Measurements from ENCODE around the gene MOB2.

MOB2 gene

DNA sequence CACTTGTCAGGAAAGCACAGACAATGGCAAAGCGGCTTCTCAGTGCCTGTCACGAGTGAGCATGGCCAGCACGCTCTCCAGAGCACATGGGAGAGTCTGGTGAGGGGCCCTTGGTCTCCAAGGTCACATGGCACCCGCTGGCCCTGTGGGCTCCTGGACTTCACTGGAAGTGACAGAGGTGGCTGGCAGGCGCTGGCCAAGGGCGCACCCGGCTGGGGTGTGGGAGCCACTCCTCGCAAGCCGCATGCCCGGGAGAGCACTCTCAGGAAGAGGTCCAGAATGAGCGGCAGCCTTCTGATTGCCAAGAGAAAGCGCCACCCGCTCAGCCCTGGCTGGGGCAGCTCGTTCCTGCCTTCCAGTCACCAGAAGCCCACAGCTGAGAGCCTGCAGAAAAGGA, 17.1 kb upstream of the MOB2 start:
- Mint-ChIP-seq H3K4me1 (no peaks in the 10 kb centered on the region), H3K27ac (no peak overlapping the region)
- DNase-seq: no peak

DNA sequence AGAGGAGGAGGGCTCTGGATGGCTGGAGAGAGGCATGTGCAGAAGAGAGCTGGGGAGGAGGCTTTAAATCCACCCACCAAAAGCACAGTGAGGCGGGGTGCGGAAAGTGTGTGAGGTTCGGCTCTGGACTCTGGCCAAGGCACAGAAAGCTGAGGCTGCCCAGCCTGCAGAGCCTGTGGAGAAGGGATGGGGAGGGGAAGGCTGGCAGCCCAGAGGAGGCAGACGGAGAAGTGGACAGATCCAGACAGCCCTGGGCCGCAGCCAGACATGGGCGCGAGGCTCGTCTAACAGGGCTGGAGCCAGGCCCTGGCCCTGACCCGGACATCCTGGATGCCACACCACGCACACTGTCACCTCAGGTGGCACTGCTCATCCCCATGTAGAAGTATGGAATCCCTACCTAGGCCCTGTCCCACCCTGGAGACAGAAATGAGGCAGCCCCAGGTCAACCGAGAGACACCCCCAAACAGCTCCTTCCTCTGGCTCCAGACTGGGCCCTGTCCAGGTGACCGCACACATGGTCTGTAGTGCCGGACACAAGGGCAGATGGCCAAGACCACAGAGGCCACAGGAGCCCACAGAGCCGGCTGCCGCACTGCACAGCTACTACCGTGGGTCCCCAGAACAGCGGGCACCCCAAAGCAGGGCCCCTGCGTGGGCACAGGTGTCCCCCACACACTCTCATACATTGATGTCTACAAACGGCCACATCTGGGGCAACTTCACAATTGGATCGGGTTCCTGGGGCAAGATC, 16.6 kb upstream of the MOB2 start:
- Mint-ChIP-seq H3K27ac (no peak overlapping the region), H3K27me3 (no peaks in the 10 kb centered on the region), H3K4me1 (peaks cover 4% of the 10 kb centered on the region), H3K9me3 (peaks cover 11% of the 10 kb centered on the region), H3K36me3 (peaks cover 26% of the 10 kb centered on the region), H3K4me3 (no peak overlapping the region)
- CTCF ChIA-PET: no interaction called here
- no peak for DNase-seq

More for the DNA sequence above, 17.1 kb upstream of the MOB2 start:
- peaks cover 21% of the 10 kb centered on the region for H3K36me3 Mint-ChIP-seq
- no peak overlapping the region for H3K4me3 Mint-ChIP-seq
- H3K27me3 Mint-ChIP-seq: no peaks in the 10 kb centered on the region
- CTCF ChIA-PET: interaction anchor here (0.9 kb wide), 1 partner anchor 12 kb away, joined by 6 read pairs; no protein-coding TSS in a partner anchor
- peaks cover 11% of the 10 kb centered on the region for H3K9me3 Mint-ChIP-seq

DNA sequence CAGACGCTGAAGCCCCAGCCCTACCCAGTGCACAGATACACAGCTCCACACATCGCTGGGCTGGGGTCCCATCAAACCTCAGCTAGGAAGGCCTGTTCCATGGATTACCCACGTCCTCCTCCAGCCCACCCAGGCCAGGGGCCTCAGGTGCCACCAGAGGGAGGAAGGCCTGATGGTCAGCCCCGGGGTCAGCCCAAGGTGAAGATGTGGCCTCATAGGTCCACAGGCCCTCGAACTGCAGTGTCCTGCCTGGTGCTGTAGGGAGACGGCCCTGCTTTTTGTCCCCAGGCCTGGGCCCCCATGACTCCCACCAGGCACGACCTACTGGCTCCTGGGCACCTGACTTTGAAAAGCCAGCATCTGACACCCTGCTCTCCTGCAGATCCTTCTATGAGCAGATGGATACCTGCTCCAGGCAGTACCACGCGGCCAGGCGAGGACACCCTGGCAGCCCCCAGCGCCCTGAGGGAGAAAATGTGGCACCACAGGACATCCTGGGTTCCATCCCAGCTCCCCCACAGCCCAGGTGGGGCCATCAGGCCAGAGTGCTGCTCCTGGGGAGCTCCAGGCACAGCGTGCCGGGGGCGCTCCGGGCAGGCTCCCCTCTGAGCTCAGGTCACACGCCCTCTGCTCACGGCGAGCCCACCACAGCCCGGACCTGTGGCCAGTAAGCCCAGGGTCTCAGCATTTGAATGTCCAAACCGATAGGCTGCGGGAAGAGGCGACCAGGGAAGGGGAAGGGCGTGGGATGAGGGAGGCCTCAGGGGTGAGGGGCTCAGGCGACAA, 15.8 kb upstream of the MOB2 start:
- CTCF ChIA-PET: no interaction called here
- Mint-ChIP-seq H3K9me3 (peaks cover 11% of the 10 kb centered on the region), H3K27me3 (no peaks in the 10 kb centered on the region), H3K4me1 (peaks cover 12% of the 10 kb centered on the region), H3K36me3 (peaks cover 29% of the 10 kb centered on the region), H3K27ac (no peak overlapping the region), H3K4me3 (no peak overlapping the region)
- no peak for DNase-seq

DNA sequence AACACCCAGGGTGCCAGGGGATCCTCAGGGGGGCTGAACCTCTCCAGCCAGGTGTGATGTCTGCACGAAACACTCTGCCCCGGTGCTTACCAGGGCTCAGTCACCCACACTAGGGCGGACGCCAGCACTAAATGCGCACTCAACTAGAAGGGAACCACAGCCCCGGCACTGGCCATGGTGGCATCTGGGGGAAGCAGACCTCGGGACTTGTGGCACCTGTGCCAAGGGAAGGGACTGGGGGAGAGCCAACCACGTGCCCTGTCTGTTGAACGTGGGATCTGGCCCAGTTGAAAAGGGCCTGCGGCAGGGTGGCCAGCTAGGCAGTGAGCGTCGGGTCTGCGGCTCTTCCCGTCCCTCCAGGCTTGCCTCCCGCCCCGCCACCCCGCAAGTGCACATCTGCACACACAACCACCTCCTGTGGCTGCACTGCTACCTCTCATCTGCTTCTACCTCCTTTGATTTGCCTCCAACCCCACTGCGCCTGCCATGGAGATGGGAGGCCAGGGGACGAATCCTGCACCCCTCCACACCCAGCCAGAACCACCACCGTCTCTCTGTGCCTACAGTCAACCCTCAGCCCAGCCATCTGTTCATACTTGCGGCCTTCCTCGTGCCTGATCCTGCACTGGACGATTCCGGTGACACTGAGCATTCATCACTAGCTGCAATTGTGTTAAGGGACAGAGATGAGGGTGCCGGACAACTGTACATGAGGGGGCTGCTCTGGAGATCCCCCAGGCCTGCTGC, 15.0 kb upstream of the MOB2 start:
- H3K27ac Mint-ChIP-seq: no peak overlapping the region

DNA sequence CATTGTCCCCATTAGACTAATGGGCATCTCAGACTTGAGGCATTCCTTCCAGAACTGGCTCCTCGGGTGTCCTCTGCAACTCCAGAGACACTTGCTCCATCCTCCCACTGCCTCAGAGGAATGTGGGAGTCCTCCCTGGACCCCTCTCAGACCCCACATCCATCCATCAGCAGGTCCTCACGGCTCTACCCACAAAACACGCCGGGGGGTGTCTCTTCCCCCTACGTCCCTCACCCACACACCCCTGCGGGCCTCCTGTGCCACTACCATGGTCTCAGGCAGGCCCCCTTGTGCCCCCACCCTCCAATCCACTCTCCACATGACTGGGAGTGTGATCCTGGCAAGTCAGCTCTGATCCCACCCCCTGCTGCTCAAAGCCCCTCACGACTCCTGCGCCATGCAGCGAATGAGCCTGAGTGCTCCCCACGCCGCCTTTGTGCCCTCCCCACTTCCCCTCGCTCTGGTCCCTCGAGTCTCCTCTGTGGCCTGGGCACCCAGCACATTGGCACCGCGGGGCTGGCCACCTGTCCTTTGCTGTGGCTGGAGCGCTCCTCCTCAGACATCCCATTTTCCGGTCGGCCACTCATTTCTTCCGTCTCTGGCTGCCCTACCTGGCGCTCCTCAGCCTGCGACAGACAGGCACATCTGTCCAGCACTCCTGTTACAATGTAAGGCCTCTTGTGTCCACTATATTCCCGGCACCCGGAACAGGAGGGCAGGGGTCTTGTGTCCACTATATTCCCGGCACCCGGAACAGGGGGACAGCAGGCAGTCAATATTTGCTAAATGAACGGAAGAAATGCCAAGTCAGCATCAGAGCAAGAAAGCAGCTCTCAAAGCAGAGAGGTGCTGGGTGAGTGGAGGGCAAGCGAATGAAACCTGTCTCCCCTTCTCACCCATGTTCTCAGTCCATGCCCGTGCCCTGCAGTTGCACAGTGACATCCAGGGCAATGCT, 14.2 kb upstream of the MOB2 start:
- Mint-ChIP-seq H3K4me3 (no peak overlapping the region), H3K9me3 (peaks cover 14% of the 10 kb centered on the region), H3K36me3 (peaks cover 36% of the 10 kb centered on the region), H3K4me1 (peaks cover 20% of the 10 kb centered on the region), H3K27ac (no peak overlapping the region), H3K27me3 (no peaks in the 10 kb centered on the region)
- no peak for DNase-seq
- CTCF ChIA-PET: no interaction called here

More for the DNA sequence above, 15.0 kb upstream of the MOB2 start:
- DNase-seq: no peak
- Mint-ChIP-seq H3K9me3 (peaks cover 11% of the 10 kb centered on the region), H3K27me3 (no peaks in the 10 kb centered on the region), H3K4me1 (peaks cover 18% of the 10 kb centered on the region), H3K4me3 (no peak overlapping the region), H3K36me3 (peaks cover 32% of the 10 kb centered on the region)
- CTCF ChIA-PET: no interaction called here

DNA sequence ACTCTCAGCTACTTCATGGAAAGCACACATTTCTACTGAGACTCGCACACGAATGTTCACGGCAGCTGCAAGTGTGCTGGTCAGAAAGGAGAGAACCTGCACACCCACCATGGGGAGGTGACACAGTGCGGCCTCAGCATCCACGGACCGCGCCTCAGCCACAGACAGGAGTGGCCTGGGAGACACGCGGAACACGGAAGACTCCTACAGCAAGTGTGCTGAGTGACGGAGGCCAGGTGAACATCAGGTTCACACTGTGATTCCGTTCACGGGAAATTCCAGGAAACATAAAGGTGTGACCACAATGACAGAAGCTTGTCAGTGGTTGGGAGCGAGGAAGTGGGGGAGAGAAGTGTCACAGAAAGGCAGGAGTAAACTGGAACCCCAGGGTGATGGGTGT, 13.3 kb upstream of the MOB2 start:
- Mint-ChIP-seq H3K36me3 (peaks cover 37% of the 10 kb centered on the region), H3K27ac (no peak overlapping the region), H3K4me3 (no peak overlapping the region), H3K4me1 (peaks cover 20% of the 10 kb centered on the region), H3K9me3 (peaks cover 14% of the 10 kb centered on the region), H3K27me3 (no peaks in the 10 kb centered on the region)
- DNase-seq: no peak
- CTCF ChIA-PET: no interaction called here

DNA sequence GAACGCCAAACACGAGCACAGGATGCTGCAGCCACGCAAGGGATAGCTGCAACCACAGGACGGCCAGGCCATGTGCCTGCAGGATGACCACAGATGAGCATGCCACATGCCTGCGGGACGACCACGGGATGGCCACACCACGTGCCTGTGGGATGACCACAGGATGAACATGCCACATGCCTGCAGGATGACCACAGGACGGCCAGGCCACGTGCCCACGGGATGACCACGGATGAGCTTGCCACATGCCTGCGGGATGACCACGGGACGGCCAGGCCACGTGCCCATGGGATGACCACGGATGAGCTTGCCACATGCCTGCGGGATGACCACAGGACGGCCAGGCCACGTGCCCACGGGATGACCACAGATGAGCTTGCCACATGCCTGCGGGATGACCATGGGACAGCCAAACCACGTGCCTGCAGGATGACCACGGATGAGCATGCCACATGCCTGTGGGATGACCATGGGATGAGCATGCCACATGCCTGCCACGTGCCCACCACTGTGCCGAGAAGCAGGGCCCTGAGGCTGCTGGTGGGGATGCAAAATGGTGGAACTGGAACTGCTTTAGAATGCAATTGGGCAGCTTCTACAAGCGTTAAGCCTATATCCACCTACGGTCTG, 12.8 kb upstream of the MOB2 start:
- CTCF ChIA-PET: interaction anchor here (1.6 kb wide), 1 partner anchor 16 kb away, joined by 6 read pairs; no protein-coding TSS in a partner anchor
- H3K36me3 Mint-ChIP-seq: peaks cover 37% of the 10 kb centered on the region
- no peak for DNase-seq
- no peak overlapping the region for H3K4me3 Mint-ChIP-seq
- H3K9me3 Mint-ChIP-seq: peaks cover 14% of the 10 kb centered on the region
- no peak overlapping the region for H3K27ac Mint-ChIP-seq
- no peaks in the 10 kb centered on the region for H3K27me3 Mint-ChIP-seq
- H3K4me1 Mint-ChIP-seq: peaks cover 20% of the 10 kb centered on the region

DNA sequence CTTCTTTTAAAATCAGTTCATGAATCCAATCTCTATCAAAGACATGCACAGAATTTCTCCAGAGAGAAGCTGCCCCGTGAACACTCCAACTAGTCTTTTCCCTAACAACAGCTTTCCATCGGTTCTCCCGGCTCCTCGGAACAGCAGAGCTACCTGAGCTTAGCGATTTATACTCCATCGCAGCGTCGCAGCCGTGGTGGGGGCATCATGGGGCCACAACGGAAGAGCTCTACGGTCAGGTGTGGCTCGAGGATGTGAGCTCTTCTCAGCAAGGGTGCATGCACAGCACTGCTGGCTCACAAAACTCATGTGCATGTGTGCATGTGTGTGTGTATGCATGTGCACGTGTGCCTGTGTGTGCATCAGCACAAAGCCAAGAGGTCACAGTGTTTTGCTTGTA, 11.7 kb upstream of the MOB2 start:
- Mint-ChIP-seq H3K4me1 (peaks cover 20% of the 10 kb centered on the region), H3K27me3 (no peaks in the 10 kb centered on the region), H3K9me3 (peaks cover 14% of the 10 kb centered on the region), H3K4me3 (no peak overlapping the region), H3K36me3 (peaks cover 37% of the 10 kb centered on the region), H3K27ac (no peak overlapping the region)
- DNase-seq: no peak
- CTCF ChIA-PET: interaction anchor here (1.6 kb wide), 1 partner anchor 17 kb away, joined by 6 read pairs; no protein-coding TSS in a partner anchor

DNA sequence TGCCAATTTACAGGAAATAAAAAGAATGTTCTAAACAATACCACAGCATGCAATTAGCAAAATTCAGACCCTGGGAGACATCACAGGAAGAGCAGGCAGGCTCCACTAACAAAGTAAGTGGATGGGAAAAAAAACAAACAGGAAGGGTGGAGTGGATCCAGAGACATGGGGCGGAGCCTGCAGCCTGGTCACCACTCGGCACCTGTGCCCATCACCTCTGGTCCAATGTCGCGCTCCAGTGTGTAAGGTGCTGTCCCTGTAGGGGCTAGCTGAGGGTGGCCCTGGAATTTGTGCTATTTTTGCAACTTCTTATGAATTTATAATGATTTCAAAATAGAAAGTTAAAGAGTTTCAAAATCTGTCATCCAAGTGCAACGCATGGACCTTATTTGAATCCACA, 11.0 kb upstream of the MOB2 start:
- DNase-seq: no peak
- Mint-ChIP-seq H3K27ac (no peak overlapping the region), H3K27me3 (no peaks in the 10 kb centered on the region), H3K36me3 (peaks cover 37% of the 10 kb centered on the region), H3K9me3 (peaks cover 14% of the 10 kb centered on the region), H3K4me3 (no peak overlapping the region), H3K4me1 (peaks cover 20% of the 10 kb centered on the region)
- CTCF ChIA-PET: interaction anchor here (1.6 kb wide), 1 partner anchor 18 kb away, joined by 6 read pairs; no protein-coding TSS in a partner anchor

DNA sequence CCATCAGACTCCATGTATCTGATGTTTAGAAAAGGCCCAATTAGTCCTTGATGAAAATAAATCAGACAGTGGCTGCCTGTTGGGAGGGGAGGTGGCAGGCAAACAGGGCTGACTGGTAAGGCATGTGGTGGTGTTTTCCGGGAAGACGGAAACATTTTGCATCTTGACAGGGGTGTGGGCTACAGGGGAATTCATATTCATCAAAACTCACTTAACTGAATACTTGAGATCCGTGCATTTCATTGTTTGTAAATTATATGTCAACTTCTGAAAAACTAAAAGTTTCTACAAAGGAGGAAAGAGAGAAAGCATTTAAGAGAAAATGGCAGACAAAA, 10.1 kb upstream of the MOB2 start:
- Mint-ChIP-seq H3K27me3 (no peaks in the 10 kb centered on the region), H3K4me1 (peaks cover 20% of the 10 kb centered on the region), H3K36me3 (peaks cover 35% of the 10 kb centered on the region), H3K4me3 (no peak overlapping the region), H3K27ac (no peak overlapping the region), H3K9me3 (peaks cover 14% of the 10 kb centered on the region)
- CTCF ChIA-PET: no interaction called here
- no peak for DNase-seq

DNA sequence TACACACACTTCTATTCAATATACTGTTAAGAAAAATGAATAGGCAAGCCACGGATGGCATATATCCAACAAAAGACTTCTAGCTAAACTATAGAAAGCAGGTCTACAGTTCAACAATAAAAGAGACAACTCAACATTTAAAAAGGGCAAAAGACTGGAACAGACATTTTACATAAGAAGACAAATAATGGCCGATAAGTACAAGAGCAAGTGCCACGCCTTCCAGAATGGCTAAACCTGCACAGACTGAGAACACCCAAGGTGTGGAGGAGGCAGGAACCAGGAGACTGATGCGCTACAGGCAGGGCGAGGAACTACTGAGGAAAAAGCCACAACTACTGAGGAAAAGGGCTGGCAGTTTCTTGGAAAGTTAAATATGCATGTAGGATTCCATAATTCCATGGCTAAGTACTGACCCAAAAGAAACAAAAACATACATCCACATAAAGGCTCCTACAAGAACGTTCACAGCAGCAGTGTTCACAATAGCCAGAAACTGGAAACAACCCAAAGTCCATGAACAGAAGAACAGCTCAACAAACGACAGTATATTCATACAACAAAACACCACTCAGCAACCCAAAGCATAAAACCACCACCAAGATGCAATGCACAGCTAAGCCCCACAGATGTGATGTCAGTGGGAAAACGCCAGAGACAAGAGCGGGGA, 9.6 kb upstream of the MOB2 start:
- H3K27ac Mint-ChIP-seq: no peak overlapping the region
- H3K4me1 Mint-ChIP-seq: peaks cover 20% of the 10 kb centered on the region
- DNase-seq: no peak
- H3K4me3 Mint-ChIP-seq: no peak overlapping the region
- H3K36me3 Mint-ChIP-seq: peaks cover 34% of the 10 kb centered on the region
- CTCF ChIA-PET: no interaction called here
- peaks cover 14% of the 10 kb centered on the region for H3K9me3 Mint-ChIP-seq
- H3K27me3 Mint-ChIP-seq: no peaks in the 10 kb centered on the region

DNA sequence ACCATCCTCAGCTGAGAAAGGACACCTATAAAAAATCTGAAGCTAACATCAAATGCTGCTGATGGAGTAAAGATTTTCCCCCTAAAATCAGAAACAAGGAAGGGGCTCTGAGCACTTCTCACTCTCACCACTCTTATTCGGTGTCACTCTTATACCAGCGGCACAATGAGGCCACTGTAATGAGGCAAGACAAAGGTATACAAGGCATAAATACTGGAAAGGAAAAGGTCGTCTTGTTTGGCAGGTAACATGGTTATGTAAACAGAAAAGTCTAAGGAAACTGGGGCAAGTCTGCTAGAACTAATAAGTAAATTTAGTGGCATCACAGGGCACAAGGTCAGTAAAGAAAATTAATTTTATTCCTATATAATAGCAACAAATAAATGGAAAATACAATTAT, 8.1 kb upstream of the MOB2 start:
- H3K36me3 Mint-ChIP-seq: peaks cover 21% of the 10 kb centered on the region
- H3K9me3 Mint-ChIP-seq: peaks cover 6% of the 10 kb centered on the region
- H3K4me1 Mint-ChIP-seq: peaks cover 20% of the 10 kb centered on the region
- no peak overlapping the region for H3K4me3 Mint-ChIP-seq
- no peak overlapping the region for H3K27ac Mint-ChIP-seq
- DNase-seq: no peak
- no peaks in the 10 kb centered on the region for H3K27me3 Mint-ChIP-seq
- CTCF ChIA-PET: no interaction called here
